HL-60 (cell line): Measurements from ENCODE around the gene RAB28.

Source experiments
- GABPA ChIP-seq: IDR thresholded peaks from 2 replicates; pipeline ENCODE4 v1.6.1; 2012; ENCODE audit warnings: low read depth
- POLR2AphosphoS5 ChIP-seq: IDR thresholded peaks from 2 replicates; pipeline ENCODE4 v1.6.1; 2012; ENCODE audit warnings: low read depth
- TF ChIP-seq, protein P1 (sequence below): IDR thresholded peaks from one replicate; pipeline ENCODE4 v1.5.1; 2011; ENCODE audit warnings: low read length, control low read depth, inconsistent platforms; ENCODE audit not compliant: insufficient read depth

DNA sequence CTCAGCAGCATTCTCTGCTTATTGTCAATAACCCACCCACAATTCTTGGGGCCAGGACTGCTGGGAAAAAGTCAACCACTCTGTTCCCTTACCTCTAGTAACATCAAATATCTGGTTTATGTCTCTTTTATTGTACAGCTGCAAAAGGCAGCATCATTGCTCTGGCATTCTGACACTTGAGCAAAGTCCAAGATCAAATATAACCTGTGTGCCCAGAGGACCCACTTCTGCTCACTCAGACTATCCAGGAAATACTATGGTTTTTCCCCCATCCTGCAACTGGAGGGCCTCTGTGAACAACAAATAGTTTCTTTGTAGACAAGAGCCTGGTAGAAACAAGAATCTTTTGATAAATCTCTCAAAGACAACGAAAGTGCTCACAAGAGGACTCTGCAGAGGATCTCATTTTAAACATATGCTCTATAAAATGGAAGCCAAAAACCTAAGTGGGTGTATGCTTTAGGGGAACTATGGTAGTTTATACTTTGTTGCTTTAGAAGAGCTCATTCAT, 154.7 kb downstream of the RAB28 start:
- TF ChIP-seq GABPA (no peak), POLR2AphosphoS5 (no peak)
- TF ChIP-seq, protein P1, sequence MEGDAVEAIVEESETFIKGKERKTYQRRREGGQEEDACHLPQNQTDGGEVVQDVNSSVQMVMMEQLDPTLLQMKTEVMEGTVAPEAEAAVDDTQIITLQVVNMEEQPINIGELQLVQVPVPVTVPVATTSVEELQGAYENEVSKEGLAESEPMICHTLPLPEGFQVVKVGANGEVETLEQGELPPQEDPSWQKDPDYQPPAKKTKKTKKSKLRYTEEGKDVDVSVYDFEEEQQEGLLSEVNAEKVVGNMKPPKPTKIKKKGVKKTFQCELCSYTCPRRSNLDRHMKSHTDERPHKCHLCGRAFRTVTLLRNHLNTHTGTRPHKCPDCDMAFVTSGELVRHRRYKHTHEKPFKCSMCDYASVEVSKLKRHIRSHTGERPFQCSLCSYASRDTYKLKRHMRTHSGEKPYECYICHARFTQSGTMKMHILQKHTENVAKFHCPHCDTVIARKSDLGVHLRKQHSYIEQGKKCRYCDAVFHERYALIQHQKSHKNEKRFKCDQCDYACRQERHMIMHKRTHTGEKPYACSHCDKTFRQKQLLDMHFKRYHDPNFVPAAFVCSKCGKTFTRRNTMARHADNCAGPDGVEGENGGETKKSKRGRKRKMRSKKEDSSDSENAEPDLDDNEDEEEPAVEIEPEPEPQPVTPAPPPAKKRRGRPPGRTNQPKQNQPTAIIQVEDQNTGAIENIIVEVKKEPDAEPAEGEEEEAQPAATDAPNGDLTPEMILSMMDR, result no peak
